Stimulated activated CD4-positive, alpha-beta T cell treated with anti-CD3 and anti-CD28 coated beads, TNF-alpha, amount 100 ng/mL, for 24 hours (primary cell): Measurements from ENCODE around the gene ATXN2.

Experiments
- DNase-seq, 3 experiments: peaks; one replicate each; pipeline ENCODE4 v3.0.0-alpha.2; 2020; ENCODE audit warnings: low read depth in 3 of 3

The ATXN2 gene

DNA sequence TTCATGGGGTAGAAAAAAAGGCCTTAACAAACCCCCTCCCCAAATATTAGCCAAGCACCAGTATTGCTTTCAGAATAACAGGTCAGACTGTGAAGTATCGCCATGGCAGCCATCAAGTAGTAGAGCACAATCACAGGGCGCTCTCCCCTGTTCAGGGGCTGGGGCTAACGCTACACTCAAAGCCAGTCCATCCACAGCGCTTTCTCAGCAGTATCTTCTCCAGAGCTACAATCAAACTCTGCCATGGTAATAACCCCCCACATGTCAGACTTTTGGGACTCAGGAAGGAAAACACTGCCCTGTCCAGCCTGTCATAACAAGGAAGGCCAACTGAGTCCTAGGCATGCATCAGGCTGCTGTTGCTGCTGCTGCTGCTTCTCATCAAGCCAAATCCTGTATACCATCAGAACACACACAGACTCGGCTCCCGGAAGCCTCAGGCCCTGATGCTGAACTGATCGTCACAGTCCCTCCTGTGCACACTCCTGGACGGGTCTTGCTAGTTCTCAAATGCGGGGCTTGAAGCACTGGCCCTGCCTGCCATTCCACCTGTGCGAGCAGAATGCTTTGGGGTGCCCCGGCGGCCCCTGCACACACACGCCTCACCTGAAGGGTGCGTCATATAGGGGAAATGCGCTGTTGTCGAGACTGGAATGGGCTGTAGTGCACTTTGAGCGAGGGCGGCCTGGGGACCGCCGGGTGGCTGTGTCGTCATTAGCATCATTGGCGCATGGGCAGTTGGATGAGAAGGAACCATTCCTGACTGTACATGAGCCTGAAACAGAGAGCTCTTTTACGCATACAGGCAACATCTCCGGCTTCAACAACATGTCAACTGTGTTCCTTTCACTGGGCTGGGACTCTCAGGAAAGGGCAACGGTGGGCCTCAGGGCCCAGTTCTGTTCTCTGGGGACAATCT is 145.8 kb downstream of the ATXN2 start:
- DNase-seq: no peak

DNA sequence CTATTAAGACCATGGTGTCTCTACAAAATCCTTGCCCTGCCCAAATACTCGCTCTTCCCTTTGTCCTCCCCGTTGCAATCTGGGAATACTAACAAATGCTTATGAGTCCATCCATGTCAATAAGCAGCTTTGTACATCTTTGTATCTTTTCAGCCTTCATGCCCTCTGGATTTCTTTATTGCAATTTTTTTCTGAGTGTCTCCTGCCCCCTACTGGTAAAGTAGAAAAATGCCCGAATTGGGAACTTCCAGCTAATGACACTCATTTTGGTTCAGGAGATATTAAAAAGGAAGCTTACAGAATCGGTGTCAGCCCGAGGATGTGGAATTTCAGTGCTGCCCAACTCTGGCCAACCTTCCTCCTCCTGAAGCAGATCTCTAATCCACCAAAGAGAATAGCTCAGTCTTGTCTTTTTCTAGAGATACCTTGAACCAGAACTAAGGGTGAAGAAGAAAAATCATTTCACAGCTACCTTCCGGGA is 147.4 kb downstream of the ATXN2 start:
- no peak for DNase-seq

- DNase-seq: no peak
These were observed 147.9 kb downstream of the ATXN2 start for GRCh38 chr12:111451232-111451631.

DNA sequence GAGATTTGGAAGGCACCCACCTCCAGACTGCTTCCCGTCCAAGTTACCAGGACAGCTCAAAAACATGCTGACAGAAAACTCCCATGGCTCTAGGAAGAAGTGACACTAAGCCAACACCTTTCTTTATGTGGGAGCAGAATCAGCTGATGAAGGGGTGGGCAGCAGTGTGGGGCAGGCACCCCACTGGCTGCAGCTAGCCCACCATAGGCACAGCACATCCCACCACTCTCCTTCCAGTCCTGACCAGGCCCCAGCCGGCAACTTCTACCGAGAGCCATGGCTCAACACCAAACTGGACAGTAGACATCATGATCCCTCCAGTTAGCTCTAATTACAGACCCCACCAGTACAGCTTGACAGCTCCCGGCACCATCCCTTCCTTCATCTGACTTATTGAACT is 148.4 kb downstream of the ATXN2 start:
- DNase-seq: no peak

GRCh38 chr12:111448846-111449790 is 150.0 kb downstream of the ATXN2 start:
- DNase-seq: no peak

DNA sequence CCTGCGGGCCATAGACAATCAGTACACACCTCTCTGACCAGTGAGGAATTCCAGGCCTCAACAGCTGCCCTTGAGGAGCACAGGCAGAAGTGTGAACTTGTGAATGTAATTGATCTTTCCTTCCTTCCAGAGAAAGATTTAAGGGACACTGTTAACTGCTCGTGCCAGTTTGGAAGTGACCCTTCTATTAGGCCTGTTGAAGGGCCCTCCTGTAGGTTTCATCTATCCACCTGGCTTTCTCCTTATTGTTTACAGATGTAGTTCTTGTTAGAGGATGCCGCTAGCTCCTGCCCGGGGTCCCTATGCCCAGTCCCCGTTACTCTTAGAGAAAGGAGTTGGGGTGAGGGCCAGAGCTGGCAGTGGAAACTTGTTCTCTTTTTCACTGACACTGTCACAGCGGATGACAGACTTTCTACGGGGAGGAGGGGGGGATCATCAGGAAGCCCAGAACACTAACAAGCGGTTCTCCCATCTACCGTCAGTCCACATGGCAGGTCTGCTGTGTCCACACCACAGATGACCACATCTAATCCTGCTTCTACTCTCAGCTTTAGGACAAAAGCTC is 150.8 kb downstream of the ATXN2 start:
- DNase-seq: no peak

- DNase-seq: no peak
These were observed 151.4 kb downstream of the ATXN2 start for GRCh38 chr12:111447571-111448265.

DNA sequence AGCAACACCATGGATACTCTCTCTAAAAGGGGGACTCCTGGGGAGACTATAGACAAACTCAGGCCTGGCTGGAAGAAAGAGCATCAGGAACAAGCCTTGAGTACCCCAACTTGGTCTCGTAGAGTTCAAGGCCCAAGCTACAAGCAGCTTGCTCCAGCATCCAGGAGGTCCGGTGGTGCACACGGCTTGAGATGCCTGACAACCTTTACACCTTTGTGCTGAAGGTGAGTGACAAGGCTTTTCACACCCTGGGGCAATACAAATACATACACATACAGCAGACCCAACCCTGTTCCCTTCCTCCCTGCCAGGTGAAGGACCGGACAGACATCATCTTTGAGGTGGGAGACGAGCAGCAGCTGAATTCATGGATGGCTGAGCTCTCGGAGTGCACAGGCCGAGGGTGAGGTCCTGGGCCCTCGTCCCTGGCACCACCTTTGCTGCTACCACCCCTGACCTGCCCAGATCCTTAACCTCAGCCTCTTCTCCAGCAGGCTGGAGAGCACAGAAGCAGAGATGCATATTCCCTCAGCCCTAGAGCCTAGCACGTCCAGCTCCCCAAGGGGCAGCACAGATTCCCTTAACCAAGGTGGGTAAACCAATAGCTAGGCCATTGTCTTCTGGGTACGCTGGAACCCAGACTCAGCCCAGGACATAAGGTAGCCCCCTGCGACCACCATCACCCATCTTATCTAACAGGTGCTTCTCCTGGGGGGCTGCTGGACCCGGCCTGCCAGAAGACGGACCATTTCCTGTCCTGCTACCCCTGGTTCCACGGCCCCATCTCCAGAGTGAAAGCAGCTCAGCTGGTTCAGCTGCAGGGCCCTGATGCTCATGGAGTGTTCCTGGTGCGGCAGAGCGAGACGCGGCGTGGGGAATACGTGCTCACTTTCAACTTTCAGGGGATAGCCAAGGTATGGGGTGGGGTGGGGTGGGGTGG is 152.2 kb downstream of the ATXN2 start:
- no peak for DNase-seq

DNA sequence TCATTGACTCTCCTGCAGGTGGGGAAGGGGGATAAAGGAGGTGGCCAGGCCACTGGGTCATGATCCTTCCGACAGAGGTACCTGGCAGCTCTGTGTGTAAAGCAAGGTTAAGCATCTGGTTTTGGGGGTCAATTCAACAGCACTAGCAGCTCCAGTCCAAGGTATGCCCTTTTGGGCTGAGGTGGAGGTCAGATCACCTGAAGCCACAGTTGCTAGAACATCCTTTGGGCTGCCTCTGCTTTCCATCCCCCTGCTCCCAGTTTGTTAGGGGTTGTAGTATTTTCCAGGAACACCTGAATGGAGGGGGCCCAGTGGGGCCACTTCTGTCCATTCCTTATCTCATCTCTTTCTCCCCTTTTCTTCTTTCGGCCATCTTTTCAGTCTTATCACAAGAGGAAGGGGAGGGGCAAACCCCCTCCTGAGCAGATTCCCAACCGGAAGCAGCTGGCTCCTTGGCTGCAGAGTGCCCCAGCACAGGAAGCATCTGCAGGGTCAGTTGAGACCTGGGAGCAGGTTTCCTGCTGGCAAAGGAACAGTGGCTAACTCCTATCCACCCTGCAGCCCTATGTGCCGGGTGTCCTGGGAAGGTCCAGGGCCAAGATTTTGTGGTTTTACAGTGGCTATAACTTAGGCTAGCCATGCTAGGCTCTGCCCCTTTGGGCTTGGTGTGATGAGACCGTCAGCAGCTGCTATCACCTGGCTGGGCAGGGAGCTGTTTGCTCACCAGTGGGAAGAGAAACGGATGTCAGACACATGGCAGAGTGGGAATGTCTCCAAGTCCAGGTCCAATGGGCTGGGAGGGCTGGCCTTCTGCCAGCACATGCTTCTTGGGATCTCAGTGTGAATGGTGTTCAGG is 153.2 kb downstream of the ATXN2 start:
- DNase-seq: no peak

GRCh38 chr12:111444925-111445725 is 154.0 kb downstream of the ATXN2 start:
- peak; percentile 67 to 87 (median 70) for DNase-seq

DNA sequence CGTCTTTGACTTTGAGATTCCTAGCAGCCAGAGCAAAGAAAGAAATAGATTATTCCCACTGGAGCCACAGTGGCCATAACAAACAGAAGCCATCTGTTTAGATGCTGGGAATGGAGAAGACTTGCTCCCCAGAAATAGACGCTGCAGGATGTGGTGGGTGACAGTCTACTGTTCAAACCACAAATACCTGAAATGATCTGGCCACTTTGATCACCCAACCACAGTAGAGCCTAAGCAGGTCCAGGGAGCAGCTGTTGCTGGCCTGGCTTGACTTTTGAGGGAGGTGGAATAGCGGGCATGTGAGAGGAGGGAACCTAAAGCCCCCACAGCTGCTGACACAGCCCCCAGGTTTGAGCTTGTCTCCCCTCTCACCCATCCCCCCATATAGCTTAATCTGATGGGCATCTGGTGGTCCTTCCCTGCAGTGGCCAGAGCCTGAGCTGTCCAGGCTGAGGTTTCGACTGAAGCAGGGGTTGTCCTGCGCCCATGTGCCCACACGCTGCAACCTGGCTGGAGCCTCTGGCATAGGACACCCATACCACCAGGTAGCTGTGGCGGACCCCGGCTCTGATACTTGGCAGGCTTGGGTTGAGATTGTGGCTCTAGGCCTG is 154.7 kb downstream of the ATXN2 start:
- DNase-seq: no peak

- peak in 1 of 3 experiments; percentile 48 for DNase-seq
These were observed 155.5 kb downstream of the ATXN2 start for GRCh38 chr12:111443586-111443985.

- no peak for DNase-seq
These were observed 156.0 kb downstream of the ATXN2 start for GRCh38 chr12:111443086-111443485.

DNA sequence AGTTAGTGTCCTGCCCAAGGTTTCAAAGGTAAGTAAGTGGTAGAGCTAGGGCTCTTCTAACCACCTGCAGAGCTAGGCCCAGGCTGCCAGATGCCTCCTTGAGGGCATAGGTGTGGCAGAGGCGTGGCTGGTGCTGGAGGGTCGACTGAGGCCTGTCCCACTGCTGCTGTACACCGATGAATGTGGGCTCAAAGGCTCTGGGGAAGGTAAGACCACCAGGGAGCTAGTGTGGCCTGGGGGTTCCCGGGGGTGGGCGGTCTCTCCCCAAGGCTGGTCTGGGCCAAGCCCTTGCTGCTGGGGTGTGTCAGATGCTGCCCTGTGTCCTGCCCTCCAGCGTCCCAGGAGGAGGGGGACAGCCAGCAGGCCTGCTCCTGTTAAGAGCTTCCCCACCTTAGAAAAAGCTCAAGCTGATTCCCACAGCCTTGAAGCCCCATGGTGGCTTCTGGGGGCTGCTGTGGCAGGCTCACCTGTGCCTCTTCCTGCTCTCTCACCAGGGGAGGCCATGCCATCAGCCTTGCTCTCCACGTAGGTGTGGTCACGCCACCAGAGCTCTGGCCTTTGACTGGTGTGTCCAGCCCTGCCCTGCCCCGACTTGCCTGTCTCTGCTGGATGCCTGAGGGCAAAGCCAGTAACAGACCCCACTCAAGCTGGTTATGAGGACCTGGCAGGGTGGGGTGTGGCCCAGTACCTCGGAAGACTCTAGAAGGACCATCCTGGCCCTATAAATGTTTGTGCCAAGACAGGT is 156.6 kb downstream of the ATXN2 start:
- DNase-seq: no peak

GRCh38 chr12:111441107-111441928 is 157.8 kb downstream of the ATXN2 start:
- DNase-seq: no peak

- no peak for DNase-seq
These were observed 158.5 kb downstream of the ATXN2 start for GRCh38 chr12:111440631-111441030.
